T follicular helper cell (primary cell): ENCODE measurements around the gene GOSR1.
"Not testable (repeated sequence)": the region's sequence is repeated elsewhere in the genome, so short reads cannot be mapped to it uniquely, and the experiment has no call there.

ENCODE experiments used
- DNase-seq: peaks from one replicate; pipeline ENCODE4 v3.0.0-alpha.2; 2020; ENCODE audit warnings: low read depth
- total RNA-seq, 2 experiments: gene quantifications; one replicate each; lab custom pipeline; 2026; lab: John Stamatoyannopoulos, UW

The GOSR1 gene
- 71.1 to 98.3 reads per million in 2 experiments for total RNA-seq

- DNase-seq, result peak; percentile 88
Observed at GRCh38 chr17:30477083-30477773, at the start of gene GOSR1. TSS of gene GOSR1 (plus strand) at chr17:30477408. CDS start at chr17:30477434, 26 bp downstream.

DNA sequence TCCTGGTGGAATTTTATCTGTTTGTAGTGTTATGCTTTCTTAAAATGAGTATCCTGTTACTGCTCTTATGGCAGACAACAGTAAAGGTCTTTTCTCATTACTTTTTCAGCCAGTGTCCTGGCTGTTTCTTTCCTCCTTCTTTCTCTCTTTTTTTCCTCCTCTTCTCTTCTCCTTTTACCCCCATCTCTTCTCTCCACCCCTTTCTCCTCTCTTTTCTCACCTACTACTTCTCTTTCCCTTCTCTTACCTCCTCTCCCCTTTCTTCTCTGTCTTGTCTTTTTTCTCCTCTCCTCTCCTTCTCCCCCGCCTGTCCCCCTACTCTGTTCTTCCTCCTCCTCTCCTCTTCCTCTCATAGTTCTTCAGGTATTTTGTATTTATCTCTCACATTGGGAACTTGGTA, 49.6 kb upstream of the GOSR1 start:
- DNase-seq, result no peak

- DNase-seq, result no peak
Observed at GRCh38 chr17:30429155-30429554, 48.1 kb upstream of the GOSR1 start.

- DNase-seq, result no peak
Observed at GRCh38 chr17:30433514-30433913, 43.7 kb upstream of the GOSR1 start.

GRCh38 chr17:30436729-30437128, 40.5 kb upstream of the GOSR1 start:
- DNase-seq, result no peak

- no peak for DNase-seq
Observed at GRCh38 chr17:30443721-30444120, 33.5 kb upstream of the GOSR1 start.

DNA sequence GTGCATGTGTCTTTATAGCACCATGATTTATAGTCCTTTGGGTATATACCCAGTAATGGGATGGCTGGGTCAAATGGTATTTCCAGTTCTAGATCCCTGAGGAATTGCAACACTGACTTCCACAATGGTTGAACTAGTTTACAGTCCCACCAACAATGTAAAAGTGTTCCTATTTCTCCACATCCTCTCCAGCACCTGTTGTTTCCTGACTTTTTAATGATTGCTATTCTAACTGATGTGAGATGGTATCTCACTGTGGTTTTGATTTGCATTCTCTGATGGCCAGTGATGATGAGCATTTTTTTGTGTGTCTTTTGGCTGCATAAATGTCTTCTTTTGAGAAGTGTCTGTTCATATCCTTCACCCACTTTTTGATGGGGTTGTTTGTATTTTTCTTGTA, 30.6 kb upstream of the GOSR1 start:
- not testable (repeated sequence) for DNase-seq

DNA sequence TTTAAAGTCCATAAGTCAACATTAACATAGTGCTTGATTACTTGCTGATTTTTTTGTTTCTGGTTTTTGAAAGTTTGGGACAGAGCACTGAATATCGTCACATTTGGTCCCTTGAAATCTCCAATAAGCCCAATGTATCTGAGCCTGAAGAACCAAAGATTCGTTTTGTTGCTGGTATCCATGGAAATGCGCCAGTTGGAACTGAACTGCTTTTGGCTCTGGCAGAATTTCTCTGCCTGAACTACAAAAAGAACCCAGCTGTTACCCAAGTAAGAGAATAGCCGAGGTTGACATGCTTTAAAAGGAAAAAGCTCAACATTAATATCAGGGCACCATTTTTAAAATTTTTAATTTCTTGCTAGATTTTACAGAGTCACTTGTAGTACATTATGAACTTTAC, 27.7 kb upstream of the GOSR1 start:
- no peak for DNase-seq

DNA sequence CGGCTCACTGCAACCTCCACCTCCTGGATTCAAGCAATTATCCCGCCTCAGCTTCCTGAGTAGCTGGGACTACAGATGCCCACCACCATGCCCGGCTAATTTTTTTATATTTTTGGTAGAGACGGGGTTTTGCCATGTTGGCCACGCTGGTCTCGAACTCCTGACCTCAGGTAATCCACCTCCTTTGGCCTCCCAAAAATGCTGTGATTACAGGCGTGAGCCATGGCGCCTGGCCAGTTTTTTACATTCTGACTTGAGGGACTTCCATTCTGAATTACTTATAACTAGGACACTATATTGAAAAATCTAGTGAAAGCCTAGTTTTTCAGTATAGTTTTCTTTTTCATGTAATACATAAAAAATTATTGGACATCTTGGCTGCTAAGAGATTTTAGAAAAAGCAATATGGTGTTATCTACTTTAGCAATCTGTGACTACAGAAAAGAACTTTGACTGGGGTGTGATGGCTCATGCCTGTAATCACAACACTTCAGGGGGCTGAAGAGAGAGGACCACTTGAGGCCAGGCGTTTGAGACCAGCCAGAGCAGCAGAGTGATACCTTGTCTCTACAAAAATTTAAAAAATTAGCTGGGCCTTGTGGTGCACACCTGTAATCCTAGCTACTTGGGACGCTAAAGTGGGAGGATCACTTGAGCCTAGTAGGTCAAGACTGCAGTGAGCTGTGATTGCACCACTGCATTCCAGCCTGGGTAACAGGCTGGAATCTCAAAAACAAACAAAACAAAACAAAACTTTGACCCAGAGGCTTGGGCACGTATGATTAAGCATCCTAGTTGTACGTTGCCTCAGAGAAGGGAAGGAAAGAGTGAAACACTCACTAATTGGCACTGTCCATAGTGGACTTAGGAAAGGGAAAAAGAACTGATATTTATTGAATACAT, 26.8 kb upstream of the GOSR1 start:
- DNase-seq, result no peak

- no peak for DNase-seq
Observed at GRCh38 chr17:30454635-30455034, 22.6 kb upstream of the GOSR1 start.

DNA sequence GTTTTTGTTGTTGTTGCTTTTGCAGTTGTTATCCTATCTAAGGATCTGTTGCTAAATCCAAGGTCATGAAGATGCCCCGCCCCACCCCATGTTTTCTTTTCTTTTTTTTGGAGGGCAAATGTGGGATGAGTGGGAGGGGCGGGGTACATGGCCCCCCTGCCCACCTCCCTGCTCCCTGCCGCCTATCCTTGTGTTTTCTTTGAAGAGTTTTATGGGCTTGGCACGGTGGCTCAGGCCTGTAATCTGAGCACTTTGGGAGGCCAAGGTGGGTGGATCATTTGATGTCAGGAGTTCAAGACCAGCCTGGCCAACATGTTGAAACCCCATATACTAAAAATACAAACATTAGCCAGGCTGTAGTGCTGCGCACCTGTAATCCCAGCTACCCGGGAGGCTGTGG, 18.8 kb upstream of the GOSR1 start:
- no peak for DNase-seq

DNA sequence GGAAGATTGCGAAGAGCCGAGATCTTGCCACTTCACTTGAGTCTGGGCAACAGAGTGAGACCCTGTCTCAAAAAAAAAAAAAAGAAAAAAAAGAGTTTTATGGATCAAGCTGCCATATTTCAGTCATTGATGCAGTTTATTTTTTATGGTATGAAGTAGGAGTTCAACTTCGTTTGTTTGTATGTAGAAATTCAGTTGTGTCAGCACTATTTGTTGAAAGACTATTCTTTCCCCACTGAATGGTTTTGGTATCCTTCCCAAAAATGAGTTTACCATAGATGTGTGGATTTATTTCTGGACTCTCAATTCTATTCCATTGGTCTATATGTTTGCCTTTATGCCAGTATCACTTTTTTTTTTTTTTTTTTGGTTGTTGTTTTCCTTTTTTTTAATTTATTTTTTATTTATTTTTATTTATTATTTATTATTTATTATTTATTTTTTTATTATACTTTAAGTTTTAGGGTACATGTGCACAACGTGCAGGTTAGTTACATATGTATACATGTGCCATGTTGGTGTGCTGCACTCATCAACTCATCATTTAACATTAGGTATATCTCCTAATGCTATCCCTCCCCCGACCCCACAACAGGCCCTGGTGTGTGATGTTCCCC, 18.3 kb upstream of the GOSR1 start:
- not testable (repeated sequence) for DNase-seq

DNA sequence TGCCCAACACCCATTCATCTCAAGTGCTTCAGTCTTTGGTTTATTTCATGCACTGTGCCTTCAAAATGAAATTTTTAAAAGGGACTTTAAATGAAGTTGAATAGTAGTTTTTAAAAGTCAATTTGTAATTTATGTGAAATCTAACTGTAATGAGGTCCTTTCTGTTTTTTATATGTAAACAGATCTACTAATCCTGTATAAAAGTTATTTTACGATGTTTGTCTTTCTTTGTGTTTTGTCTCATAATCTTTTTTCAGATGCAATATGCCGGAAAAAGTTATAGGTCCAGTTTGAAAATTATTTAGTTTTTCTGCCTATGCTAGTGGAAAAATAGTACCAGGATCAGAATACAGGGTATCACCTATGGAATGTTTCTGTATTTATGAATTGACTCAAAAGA, 8.7 kb upstream of the GOSR1 start:
- no peak for DNase-seq

- no peak for DNase-seq
Observed at GRCh38 chr17:30472238-30472890, 4.8 kb upstream of the GOSR1 start.

DNA sequence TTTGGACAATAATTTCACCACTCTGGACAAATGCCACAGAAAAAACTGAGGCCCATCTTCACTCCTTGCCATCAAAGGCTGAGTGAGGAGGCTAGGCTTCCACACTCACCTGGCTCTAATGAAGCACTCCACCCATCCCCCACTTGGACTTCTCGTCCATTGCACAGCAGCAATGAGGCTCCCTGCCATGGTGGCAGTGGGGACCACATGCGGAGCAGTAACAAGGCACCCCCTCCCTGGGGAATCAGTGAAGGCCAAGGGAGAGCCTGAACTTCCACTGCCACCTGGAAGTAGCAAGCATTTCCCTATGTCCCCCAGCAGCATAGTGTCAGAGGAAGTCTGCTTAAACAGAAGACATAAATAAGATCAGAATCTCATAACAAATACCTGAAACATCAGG, 2.0 kb upstream of the GOSR1 start:
- no peak for DNase-seq

DNA sequence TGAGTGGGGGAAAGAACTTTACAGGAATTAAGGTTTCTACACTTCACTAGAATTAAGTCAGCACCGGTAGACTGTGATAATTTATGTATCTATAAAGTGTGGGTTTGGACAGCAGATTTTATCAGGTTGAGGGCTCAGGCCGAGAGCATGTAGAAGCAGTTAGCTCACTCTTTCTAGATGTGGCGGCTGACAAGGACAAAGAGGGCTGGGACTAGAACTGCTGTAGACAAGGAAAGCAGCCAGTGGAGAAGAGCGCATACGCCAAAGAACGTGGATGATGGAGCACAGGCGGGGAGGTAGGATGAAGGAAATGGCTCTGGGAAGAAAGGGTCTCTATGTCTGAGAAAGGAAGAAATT, 504 bp upstream of the GOSR1 start:
- no peak for DNase-seq

DNA sequence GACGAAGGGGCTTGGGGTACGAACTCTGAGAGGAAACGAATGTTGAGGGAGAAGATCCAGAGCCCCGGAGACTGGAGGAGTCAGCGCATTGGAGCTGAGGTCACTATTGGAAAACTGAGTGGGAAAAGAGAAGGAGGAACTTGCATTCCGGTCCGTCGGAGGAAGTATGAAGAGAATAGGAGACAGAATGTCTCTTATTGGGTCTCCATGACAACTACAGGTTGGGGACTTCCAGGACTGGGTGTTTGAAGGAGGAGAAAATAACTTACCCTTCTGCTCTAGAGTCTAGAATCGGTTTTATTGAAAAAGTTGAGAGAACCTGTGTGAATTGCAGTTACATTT, 537 bp downstream of the GOSR1 start:
- DNase-seq, result peak; percentile 18

GRCh38 chr17:30482555-30482954, 5.3 kb downstream of the GOSR1 start:
- DNase-seq, result no peak

DNA sequence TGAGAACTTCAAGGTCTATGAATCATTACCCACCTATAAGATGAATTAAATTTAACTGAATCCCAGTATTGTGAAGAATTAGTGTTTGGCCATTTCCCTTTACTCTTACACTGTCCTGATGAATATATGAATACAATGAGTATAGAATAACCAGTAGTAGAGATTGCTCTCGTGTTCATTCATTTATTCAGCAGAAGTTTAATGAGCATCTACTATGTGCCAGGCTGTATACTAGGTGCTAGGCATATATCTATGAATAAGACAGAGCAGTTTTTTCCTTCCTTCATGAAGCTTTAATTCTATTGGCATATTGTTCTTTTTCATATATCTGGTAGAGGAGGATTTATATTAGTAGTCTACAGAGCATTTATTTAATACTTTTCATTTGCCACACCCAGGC, 6.0 kb downstream of the GOSR1 start:
- DNase-seq, result no peak

DNA sequence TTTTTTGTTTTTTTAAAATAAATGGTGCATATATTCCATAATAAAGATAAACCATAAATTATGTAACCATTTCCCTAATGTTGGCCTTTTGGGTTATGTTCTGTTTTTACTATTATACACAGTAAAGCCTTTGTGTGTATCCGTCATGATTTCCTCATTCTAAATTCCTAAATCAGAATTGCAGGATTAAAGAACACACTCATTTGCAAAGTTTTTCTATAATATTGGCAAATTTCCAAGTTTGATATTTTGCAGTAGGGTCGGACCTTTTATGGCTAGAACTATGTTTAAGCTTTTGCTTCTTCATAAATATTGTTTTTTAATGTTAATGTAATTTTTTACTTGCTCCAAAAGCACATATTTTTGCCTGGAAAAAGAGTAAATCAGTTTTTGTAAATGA, 16.6 kb downstream of the GOSR1 start:
- DNase-seq, result no peak

GRCh38 chr17:30495586-30495985, 18.4 kb downstream of the GOSR1 start:
- no peak for DNase-seq

GRCh38 chr17:30503558-30503957, 26.4 kb downstream of the GOSR1 start:
- DNase-seq, result no peak
